Activated naive CD8-positive, alpha-beta T cell treated with anti-CD3 and anti-CD28 coated beads, Interleukin-2, amount 10 ng/mL, durations not matched to agents 7 days and 5 days (primary cell): ENCODE results near the gene GTPBP6. TPM values are rescaled to one million over a fixed set of nuclear protein-coding genes. Genes with fewer than 3 reads are reported as not detected.
"Not testable (repeated sequence)": the region's sequence is repeated elsewhere in the genome, so short reads cannot be mapped to it uniquely, and the experiment has no call there.

ENCODE experiments used
- ATAC-seq: fragments of 150-1000 bp; cut with Tn5 transposase; one replicate; pipeline ENCODE4 v1.10.0; 2021; ENCODE audit warnings: low read depth, moderate library complexity
- POLR2A ChIA-PET: fragments of 350-600 bp; sonication (Branson Sonifier 250); formaldehyde crosslinking; loops from one replicate; lab custom pipeline; 2021; ENCODE audit warnings: antibody characterized with exemption; lab: Charles Lee
- DNase-seq: peaks from one replicate; pipeline ENCODE4 v3.0.0; 2021
- H3K27ac Mint-ChIP-seq: one replicate; pipeline ENCODE4 v1.8.0; 2022; ENCODE audit warnings: mild to moderate bottlenecking, mixed read lengths
- H3K27me3 Mint-ChIP-seq: one replicate; pipeline ENCODE4 v1.8.0; 2022; ENCODE audit warnings: mild to moderate bottlenecking, moderate library complexity, mixed read lengths
- H3K36me3 Mint-ChIP-seq: one replicate; pipeline ENCODE4 v1.8.0; 2021; ENCODE audit warnings: mild to moderate bottlenecking, mixed read lengths
- H3K4me1 Mint-ChIP-seq: one replicate; pipeline ENCODE4 v1.8.0; 2021; ENCODE audit warnings: mixed read lengths
- H3K4me3 Mint-ChIP-seq: one replicate; pipeline ENCODE4 v1.8.0; 2022; ENCODE audit warnings: mild to moderate bottlenecking, moderate library complexity, mixed read lengths
- H3K9me3 Mint-ChIP-seq: one replicate; pipeline ENCODE4 v1.8.0; 2021; ENCODE audit warnings: mixed read lengths
- total RNA-seq, 2 experiments: library from RNA; stranded (reverse); gene quantifications; one replicate each; pipeline ENCODE4 v1.2.3, GENCODE V29; 2021

GTPBP6 gene
- total RNA-seq, 2 experiments from 2014 or later, result 63.1 to 64.5 TPM

DNA sequence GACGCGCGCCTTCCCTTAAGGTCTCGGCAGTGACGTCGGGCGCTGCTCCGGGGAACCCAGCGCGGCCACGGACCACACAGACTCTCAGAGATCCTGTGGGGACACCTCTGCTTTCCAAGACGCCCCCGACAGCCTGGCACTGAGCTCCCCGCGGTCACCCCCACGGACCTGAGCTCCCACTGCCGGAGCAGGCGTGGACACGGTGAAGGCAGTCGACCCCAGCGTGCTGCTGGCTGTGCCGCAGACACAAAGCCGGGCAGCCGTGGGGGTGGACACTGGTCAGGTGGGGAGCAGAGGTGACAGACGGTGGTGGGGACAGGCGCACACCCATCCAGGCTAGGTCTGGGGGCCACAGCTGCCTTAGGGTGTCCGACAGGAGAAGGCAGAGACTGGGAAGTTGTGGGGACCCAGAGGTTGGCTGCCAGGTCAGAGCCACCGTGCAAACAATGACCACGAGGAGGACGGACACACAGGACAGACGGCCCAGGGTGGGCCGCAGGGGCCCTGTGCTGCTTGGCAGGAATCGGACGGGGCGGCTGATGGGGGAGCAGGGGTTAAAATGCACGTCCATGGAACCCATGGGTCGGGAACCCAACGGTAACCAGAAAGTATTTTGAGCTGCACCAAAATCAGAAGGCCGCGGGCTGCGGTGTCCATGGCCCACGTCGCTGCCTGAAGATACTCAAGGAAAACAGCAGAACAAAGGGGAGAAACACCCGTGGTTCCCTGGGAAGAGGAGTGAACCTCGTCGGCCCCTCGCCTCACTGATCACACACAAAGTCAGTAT is 16.6 kb upstream of the GTPBP6 start:
- Mint-ChIP-seq H3K27me3 (no peaks in the 10 kb centered on the region), H3K4me3 (no peak overlapping the region), H3K9me3 (no peaks in the 10 kb centered on the region), H3K36me3 (peaks cover 25% of the 10 kb centered on the region), H3K4me1 (no peaks in the 10 kb centered on the region), H3K27ac (no peak overlapping the region)
- ATAC-seq (no peak), DNase-seq (no peak)
- POLR2A ChIA-PET, result no interaction called here

DNA sequence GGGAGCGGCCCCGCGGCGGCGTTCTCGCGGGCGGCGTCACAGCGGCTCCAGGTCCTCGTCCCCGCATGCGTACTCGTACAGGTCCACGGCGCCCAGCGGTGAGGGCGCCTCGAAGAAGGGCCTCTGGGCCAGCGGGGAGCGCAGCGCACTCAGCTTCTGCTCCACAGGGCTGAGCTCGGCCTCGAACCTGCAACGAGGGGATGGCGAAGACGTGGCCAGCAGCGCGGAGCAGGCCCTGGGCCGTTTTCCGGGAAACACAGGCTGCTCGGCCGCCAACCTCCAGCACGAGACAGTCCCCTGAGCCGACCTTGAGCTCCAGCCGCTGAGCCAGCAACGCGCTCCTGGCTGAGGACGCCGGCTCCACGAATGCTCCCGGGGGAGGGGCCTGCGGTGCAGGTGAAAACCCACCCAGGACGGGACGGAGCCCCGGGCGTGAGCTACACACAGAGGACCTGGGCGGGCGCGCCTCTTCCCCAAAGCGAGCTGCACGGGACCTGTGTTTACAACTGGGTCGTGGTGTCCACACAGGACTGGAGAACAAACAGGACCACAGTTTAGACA is 15.8 kb upstream of the GTPBP6 start:
- Mint-ChIP-seq H3K27me3 (no peaks in the 10 kb centered on the region), H3K4me1 (no peaks in the 10 kb centered on the region), H3K4me3 (no peak overlapping the region), H3K27ac (no peak overlapping the region), H3K9me3 (no peaks in the 10 kb centered on the region), H3K36me3 (peaks cover 25% of the 10 kb centered on the region)
- ATAC-seq (no peak), DNase-seq (no peak)
- POLR2A ChIA-PET, result no interaction called here

DNA sequence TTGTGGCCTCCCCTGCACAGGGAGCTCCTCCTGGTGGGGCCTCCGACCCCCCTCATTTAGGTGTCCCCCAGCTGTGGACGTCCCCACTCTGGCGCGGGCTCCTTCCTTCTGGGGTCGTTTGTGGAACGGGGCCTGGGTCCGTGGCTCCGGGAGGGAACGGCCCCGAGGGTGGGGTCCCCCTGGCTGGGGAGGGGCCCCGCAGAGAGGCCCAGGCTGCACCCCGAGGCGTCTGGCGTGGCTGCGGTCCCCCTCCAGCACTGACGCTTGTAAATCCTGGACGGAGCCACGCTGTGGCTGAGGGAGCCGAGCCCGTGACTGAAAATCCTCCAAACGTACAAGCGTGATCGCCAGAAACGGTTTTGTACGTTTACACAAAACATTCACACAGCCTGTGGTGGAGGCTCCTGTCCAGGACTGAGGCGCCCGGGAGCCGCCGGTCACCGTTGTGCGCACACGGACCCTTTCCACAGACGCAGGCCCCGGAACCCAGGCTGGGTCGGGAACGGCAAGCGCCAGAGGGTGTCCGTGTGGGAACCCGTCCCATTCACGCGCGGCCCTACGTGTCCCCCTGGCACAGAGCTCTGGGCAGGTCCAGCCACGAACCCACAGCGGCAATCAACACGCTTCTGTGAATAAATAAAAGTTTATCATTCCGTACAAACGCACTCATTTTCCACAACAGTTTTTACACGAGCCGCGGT is 15.2 kb upstream of the GTPBP6 start:
- H3K4me1 Mint-ChIP-seq, result no peaks in the 10 kb centered on the region

DNA sequence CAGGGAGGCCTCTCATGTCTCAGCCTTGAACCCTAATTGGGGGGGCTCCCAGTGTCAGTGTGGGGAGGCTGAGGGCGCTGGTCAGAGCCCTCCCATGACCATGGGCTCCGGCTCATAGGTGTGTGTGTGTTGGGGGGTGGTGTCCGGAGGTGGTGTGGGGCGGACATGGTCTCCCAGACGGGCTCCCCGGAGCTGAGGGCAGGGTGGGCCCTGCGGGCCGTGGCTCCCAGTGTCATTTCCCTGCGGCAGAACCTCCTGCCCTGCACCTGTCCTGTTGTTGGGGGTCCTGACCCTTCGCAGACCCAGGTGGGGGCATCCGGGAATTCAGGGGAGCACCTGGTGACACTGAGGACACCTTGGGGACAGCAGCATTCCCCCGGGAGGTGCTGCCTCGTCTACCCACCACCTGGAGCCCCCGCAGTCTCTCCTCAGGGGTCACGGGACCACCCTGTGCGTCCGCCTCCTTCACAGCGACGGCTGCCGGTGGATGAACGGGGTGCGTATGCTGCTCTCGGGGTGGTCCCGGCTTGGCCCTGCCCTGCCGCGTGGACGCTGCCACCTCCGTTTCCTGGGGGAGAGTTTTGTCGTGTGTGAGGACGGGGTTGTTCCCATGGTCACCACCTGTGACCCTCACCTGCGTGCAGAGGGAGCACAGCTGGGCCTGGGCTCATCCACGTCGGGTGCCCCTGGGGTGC is 14.5 kb upstream of the GTPBP6 start:
- H3K36me3 Mint-ChIP-seq, result peaks cover 17% of the 10 kb centered on the region
- no peaks in the 10 kb centered on the region for H3K9me3 Mint-ChIP-seq
- no peaks in the 10 kb centered on the region for H3K4me1 Mint-ChIP-seq
- H3K4me3 Mint-ChIP-seq, result no peak overlapping the region
- DNase-seq (no peak), ATAC-seq (no peak)
- POLR2A ChIA-PET, result no interaction called here
- H3K27me3 Mint-ChIP-seq, result no peaks in the 10 kb centered on the region
- no peak overlapping the region for H3K27ac Mint-ChIP-seq

More for the DNA sequence above, 15.2 kb upstream of the GTPBP6 start:
- no peak for DNase-seq
- POLR2A ChIA-PET, result no interaction called here
- no peak overlapping the region for H3K4me3 Mint-ChIP-seq
- peaks cover 23% of the 10 kb centered on the region for H3K36me3 Mint-ChIP-seq
- no peaks in the 10 kb centered on the region for H3K9me3 Mint-ChIP-seq
- H3K27ac Mint-ChIP-seq, result no peak overlapping the region
- H3K27me3 Mint-ChIP-seq, result no peaks in the 10 kb centered on the region
- ATAC-seq, result no peak

DNA sequence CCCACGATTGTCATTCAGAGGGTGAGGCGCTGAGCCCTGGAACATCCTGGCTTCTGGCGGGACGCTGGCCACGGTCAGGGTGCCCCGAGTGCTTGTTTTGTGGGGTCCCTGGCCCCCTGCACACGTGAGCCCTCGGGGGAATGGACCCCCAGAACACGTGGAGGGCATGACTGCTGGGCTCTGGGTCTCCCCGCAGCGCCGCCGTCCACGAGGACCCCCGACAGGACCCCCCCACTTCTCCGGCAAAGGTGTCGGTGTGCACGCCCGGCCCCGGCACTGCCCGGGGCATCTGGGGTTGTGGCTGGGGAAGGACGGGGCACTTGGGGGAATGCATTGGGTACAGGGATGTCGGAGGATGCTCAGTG is 13.9 kb upstream of the GTPBP6 start:
- H3K27me3 Mint-ChIP-seq, result no peaks in the 10 kb centered on the region
- no peak overlapping the region for H3K4me3 Mint-ChIP-seq
- H3K27ac Mint-ChIP-seq, result no peak overlapping the region
- ATAC-seq, result no peak
- no peak for DNase-seq
- H3K9me3 Mint-ChIP-seq, result no peaks in the 10 kb centered on the region
- H3K4me1 Mint-ChIP-seq, result no peaks in the 10 kb centered on the region
- POLR2A ChIA-PET, result no interaction called here
- H3K36me3 Mint-ChIP-seq, result peaks cover 11% of the 10 kb centered on the region

DNA sequence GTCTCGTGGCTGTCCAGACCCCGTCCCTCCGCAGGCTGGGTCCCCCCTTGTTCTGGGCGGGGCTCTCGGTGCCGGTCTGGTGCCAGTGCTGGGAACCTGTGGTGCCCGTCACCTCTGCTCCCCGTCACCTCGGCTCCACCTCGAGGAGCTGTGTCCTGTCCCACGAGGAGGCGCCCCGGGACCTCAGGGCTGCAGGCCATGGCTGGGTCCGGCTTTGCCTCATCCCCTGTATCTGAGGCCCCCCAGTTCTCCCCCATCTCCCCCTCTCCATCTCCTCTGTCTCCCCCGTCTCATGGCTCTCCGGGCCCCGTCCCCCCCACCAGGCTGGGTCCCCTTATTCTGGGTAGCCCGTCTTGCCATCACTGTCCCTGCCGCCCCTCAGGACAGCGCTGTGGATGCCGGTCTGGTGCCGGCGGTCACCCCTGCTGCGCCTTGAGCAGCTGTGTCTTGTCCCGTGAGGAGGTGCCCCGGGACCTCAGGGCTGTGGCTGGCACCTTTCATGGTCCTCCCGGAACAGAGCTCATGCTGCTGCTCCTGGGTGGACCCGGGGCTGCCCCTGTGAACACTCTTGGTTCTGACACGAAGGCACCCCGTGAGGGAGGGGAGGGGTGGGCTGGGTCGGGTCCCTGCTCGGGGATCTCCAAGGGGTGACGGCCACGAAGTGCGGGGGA is 13.4 kb upstream of the GTPBP6 start:
- no peak overlapping the region for H3K4me3 Mint-ChIP-seq
- no peaks in the 10 kb centered on the region for H3K27me3 Mint-ChIP-seq
- H3K4me1 Mint-ChIP-seq, result no peaks in the 10 kb centered on the region
- peaks cover 7% of the 10 kb centered on the region for H3K36me3 Mint-ChIP-seq
- POLR2A ChIA-PET, result no interaction called here
- no peaks in the 10 kb centered on the region for H3K9me3 Mint-ChIP-seq
- H3K27ac Mint-ChIP-seq, result no peak overlapping the region
- DNase-seq, result no peak
- no peak for ATAC-seq

DNA sequence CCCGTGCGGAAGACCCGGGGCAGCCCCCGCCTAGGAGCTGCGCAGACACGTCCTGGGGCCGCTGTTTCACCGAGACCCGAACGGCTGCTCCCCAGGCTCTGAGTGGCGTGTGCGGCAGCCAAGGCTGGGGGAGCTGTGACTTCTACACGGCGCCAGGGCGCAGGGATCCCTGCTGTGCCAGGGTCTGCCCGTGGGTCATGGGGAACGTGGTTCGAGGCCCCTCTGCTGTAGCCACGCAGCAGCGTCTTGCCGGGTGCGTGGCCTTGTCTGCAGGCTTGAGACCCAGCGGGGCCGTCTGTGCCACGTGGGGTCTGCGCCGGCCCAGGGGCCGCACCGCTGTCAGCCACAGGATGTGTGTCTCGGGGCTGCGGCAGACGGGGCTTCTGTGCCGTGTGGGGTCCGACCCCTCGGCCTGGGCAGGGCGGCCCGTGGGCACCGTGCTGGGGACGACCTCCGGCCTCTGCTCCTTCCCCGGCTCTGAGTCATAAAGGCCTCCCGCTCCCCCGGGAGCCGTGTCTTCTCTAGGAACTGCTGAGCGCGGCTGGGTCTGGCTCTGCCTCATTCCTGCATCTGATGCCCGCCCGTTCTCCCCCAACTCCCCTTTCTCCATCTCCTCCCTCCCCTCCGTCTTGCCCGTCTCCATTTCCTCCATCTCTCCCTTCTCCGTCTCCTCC is 12.7 kb upstream of the GTPBP6 start:
- H3K36me3 Mint-ChIP-seq, result peaks cover 3% of the 10 kb centered on the region
- no peaks in the 10 kb centered on the region for H3K4me1 Mint-ChIP-seq
- H3K27me3 Mint-ChIP-seq, result no peaks in the 10 kb centered on the region
- peak; percentile 43 for ATAC-seq
- POLR2A ChIA-PET, result no interaction called here
- DNase-seq, result no peak
- H3K4me3 Mint-ChIP-seq, result no peak overlapping the region
- no peaks in the 10 kb centered on the region for H3K9me3 Mint-ChIP-seq
- no peak overlapping the region for H3K27ac Mint-ChIP-seq

DNA sequence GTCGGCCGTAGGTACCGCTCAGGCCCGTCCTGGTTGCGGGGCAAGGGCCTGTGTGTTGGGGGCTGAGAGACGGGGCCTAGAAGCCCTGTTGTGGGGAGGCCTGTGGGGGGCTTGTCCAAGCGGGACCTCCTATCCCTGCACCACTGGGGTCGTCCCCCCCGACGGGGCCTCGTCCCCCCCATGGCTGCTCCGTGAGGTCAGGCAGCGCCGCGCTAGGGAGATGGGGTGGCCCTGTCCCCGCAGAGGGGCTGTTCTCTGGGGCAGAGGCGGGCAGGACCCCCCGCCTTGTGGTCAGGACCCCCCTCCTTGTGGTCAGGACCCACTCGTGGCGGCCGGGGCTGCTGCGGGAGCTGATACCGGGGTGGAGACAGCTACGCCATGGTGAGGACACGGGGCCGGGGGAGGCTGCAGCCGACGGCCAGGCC is 12.1 kb upstream of the GTPBP6 start:
- no peaks in the 10 kb centered on the region for H3K9me3 Mint-ChIP-seq
- H3K4me3 Mint-ChIP-seq, result no peak overlapping the region
- ATAC-seq, result no peak
- no peak for DNase-seq
- H3K4me1 Mint-ChIP-seq, result no peaks in the 10 kb centered on the region
- H3K27me3 Mint-ChIP-seq, result no peaks in the 10 kb centered on the region
- H3K27ac Mint-ChIP-seq, result no peak overlapping the region
- no peaks in the 10 kb centered on the region for H3K36me3 Mint-ChIP-seq
- POLR2A ChIA-PET, result no interaction called here

DNA sequence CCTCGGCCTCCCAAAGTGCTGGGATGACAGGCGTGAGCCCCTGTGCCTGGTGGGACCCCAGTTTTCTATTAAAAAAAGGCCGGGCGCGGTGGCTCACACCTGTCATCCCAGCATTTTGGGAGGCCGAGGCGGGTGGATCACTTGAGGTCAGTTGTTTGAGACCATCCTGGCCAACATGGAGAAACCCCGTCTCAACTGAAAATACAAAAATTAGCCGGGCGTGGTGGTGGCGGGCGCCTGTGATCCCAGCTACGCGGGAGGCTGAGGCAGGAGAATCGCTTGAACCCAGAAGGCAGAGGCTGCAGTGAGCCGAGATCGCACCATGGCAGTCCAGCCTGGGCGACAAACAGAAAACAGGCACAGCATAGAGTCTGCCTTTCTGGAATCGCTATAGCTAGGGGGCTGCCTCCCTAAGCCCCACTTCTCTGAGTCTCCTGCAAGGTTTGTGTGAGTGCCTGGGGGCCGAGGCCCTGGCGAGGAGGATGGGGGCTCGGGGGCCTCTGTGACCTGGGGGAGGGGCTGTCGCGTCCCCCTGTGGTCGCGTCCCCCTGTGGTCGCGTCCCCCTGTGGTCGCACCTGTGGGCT is 11.6 kb upstream of the GTPBP6 start:
- H3K4me3 Mint-ChIP-seq, H3K9me3 Mint-ChIP-seq, ATAC-seq, POLR2A ChIA-PET, H3K36me3 Mint-ChIP-seq, H3K27me3 Mint-ChIP-seq, H3K4me1 Mint-ChIP-seq, H3K27ac Mint-ChIP-seq, DNase-seq: not testable (repeated sequence)

DNA sequence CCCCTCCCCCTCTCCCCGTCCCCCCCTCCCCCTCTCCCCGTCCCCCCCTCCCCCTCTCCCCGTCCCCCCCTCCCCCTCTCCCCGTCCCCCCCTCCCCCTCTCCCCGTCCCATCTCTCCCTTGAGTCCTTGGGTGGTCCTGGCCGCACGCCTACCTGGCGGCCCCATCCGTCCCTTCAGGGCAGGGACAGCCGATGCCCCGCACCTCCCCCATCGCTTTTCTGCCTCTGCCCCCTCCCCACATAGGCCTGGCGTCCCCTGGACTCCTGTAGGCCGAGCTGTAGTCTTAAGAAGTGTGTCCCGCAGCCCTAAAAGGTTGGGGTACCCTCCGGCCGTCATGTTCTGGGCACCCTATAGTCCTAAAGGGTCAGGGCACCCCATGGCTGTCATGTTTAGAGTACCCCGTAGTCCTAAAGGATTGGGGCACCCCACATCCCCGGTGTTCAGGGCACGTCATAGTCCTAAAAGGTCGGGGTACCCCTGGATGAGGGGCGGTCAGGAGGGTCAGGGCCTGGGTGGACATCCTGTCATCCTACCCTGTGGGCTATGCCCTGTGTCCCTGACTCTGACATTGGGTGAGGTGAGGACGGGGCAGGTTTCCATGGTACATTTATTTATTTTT is 10.8 kb upstream of the GTPBP6 start:
- Mint-ChIP-seq H3K4me1 (peaks cover 4% of the 10 kb centered on the region), H3K4me3 (no peak overlapping the region), H3K36me3 (no peaks in the 10 kb centered on the region), H3K9me3 (no peaks in the 10 kb centered on the region), H3K27ac (peak overlapping the region; percentile 45), H3K27me3 (no peaks in the 10 kb centered on the region)
- POLR2A ChIA-PET, result no interaction called here
- no peak for DNase-seq
- no peak for ATAC-seq

DNA sequence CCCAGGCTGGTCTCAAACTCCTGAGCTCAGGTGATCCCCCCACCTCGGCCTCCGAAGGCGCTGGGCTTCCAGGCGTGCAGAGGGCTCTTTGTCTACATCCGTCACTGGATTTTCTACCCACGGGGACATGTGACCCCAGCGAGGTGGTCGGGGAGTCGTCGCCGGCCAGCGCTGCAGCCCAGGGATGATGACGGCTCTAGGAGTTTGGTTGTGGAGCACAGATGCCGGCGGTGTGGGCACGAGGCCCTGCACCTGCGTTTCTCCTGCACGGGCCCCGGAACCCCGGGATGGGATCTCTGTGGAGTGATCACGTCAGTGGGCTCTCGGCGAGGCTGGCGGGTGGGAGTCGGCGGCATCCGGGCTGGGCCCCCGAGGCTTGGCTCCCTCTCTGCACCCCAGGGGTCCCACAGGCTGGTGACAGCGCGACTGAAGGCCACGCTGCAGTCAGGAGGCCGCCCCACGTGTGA is 9.1 kb upstream of the GTPBP6 start:
- Mint-ChIP-seq H3K4me3 (no peak overlapping the region), H3K9me3 (no peaks in the 10 kb centered on the region), H3K36me3 (no peaks in the 10 kb centered on the region), H3K27me3 (no peaks in the 10 kb centered on the region), H3K27ac (no peak overlapping the region), H3K4me1 (peaks cover 14% of the 10 kb centered on the region)
- DNase-seq (no peak), ATAC-seq (no peak)
- POLR2A ChIA-PET, result no interaction called here

DNA sequence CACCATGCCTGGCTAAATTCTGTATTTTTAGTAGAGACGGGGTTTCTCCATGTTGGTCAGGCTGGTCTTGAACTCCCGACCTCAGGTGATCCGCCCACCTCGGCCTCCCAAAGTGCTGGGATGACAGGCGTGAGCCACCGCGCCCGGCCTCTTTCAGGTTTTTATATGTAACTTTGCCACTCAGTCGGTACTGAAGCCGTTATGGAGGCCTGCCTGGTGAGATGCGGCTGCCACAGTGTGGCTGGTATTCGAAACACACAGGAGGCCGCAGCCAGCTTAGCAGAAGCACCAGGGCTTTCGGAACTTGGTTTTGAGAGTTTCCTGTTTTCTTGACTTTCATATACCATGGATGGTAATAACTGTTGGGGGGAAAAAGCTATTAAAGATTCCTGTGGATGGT is 6.1 kb upstream of the GTPBP6 start:
- peak; percentile 40 for ATAC-seq
- Mint-ChIP-seq H3K4me3 (peak overlapping the region; percentile 60), H3K27ac (peak overlapping the region; percentile 75), H3K4me1 (peaks cover 21% of the 10 kb centered on the region)
- H3K9me3 Mint-ChIP-seq, H3K36me3 Mint-ChIP-seq, H3K27me3 Mint-ChIP-seq, DNase-seq, POLR2A ChIA-PET: not testable (repeated sequence)
